Activated gamma-delta T cell treated with anti-CD3 and anti-CD28 coated beads, Interleukin-2, amount 50 U/mL, for 16 hours (primary cell): ENCODE results near the gene ZNF341.

Source experiments
- DNase-seq: peaks from one replicate; pipeline ENCODE4 v3.0.0-alpha.2; 2020; ENCODE audit warnings: low read depth

The ZNF341 gene

DNA sequence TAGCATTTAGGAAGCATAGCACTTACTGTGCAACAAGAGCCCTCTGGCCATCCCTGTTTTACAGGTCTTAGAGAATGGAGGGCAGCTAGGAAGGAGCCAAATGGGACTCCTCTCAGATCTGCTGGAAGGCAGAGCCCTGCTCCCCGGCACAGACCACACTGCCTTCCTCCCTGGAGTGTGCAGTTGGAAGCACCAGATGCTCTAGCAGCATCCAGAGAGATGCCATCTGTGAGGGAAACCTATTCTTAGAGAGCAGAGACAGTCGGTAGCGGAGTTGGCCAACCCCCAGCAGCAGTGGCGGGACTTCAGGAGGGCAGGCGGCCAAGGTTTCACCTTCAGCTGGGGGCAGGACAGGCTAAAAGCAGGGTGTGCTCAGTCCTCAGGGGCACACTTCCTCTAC lies 28.9 kb upstream of the ZNF341 start:
- DNase-seq, result no peak

DNA sequence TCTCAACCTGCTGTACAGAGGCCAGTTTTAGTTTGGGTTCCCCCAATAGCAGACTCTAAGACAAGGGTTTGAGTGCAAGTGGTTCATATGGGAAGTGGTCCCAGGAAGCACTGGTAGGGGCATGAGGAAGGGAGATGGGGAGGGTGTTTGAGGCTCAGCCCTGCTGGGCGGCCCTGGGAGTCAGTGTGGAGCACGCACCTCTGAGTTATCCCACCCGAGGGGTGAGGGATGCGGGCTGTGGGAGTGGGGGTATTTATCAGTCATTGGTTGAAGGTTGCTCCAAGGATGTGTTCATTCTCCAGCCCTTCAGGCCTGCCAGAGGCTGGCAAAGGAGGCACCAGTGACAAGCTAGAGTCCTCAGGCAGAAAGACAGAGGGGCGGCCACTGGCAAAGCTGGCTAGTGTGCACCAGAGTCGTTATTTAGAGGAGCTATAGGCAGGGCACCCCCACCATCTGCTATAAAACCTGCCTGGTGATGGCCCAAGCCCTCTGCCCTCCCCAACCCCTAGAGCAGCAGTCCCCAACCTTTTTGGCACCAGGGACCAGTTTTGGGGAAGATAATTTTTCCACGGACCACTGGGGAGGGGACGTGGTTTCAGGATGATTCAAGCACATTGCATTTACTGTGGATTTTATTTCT lies 28.2 kb upstream of the ZNF341 start:
- no peak for DNase-seq

DNA sequence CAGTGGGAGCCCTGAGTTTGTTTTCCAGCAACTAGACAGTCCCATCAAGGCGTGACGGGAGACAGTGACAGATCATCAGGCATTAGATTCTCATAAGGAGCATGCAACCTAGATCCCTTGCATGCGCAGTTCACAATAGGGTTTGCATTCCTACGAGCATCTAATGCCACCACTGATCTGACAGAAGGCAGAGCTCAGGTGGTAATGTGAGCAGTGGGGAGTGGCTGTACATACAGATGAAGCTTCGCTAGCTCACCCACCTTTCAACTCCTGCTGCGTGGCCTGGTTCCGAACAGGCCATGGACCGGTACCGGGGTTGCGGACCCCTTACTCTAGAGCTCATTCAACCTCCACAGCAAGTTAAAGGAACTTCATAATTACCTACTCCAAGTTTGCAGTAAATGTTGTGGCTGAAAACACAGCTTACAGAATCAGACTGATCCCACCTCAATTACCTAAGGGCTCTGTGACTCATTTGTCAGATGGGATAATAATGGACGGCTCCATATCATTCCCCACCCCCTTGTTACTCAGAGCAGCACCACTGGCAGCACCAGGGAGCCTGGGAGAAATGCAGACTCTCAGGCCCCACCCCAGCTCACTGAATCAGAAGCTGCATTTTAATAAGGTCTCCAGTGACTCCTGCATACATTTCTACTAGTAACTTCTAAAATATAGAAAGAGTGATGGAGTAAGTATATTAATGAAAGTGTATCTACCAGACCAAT lies 27.4 kb upstream of the ZNF341 start:
- no peak for DNase-seq

DNA sequence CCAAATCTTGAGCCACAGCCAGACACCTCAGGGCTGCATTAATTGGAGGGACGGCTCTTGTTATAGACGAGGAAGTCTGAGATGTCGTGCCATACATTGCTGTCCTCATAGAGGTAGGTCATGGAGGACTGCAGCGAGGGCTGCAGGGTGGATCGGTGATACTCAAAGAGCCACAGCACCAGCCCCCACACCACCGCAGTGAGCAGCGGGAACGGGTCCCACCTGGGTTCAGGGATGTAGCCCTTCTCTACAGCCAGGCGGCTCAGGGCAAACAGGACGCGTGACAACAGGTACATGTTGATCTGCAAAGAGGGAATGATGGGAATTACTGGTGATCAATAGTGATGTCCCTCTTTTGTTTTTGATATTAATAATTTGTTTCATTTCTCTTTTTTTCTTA lies 24.1 kb upstream of the ZNF341 start:
- no peak for DNase-seq

DNA sequence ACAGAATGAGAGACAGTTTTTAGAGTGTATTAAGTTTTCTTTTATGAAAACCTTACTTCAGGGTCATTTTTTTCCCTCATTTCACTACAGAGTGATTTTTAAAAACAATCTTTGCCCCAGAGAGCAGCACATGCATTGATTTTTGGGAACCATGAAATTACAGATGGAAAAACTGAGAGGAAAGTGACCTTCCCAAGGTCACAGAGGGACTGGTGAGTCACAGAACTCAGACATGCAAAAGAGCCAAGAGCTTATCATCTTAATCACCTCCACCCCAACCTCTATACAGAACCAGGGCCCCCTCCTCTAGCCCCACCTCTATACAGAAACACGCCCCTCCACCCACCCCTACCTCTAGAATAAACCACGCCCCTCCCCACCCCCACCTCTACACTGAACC lies 22.4 kb upstream of the ZNF341 start:
- DNase-seq, result no peak

DNA sequence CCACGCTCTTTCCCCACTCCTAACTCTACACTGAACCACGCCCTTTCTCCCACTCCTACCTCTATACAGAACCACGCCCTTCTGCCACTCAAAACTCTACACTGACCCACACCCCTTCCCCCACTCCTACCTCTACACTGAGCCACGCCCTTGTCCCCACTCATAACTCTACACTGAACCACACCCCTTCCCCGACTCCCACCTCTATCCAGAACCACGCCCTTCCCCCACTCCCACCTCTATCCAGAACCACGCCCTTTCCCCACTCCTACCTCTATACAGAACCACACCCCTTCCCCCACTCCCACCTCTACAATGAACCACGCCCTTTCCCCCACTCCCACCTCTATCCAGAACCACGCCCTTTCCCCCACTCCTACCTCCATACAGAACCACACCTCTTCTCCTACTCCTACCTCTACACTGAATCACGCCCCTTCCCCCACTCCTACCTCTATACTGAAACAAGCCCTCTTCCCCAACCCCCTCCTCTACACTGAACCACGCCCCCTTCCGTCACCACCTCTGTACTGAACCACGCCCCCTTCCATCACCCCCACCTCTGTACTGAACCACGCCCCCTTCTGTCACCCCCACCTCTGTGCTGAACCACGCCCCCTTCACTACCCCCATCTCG lies 21.8 kb upstream of the ZNF341 start:
- no peak for DNase-seq

DNA sequence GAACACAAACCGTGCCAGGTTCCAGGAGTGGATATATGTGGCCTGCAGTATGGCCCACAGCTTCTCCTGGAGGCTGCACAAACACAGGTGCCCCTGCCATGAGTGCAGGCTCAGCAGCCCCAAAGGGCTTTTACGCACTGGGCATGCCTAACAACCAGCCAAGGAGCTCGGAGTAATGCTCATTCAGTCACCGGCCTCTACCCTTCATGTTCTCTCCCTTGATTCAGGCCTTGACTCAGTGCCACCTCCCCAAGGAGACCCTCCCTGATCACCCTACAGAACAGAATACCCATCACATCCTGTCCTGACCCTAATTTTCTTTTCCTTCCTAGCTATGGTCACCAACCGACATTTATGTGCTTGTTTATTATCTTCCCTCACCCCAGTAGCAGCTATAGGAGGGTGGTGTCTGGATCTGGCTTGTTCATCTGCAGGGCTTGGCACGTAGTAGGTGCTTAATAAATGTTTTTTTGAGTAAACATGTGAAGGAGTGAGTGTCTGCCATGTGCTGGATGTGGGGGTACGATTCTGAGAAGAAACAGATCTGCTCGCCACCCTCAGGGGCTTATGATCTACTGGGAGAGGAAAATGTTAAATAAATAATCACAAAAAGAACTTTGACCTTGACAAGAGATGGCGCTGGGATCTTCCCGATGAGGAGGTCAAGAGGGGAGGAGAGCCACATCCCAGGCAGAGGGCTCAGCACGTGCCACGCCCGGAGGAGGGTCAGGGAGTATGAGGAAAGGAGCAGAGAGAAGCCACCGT lies 20.9 kb upstream of the ZNF341 start:
- DNase-seq, result no peak

DNA sequence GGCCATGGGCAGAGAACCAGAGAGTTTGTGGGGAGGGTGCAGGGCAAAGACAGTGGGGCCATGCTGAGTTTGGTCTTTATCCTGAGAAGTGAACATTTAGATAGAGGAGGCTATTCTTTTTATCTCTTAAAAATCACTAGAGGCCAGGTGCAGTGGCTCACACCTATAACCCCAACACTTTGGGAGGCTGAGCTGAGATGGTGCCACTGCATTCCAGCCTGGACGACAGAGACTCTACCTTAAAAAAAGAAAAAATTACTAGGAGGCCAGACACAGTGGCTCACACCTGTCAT lies 20.4 kb upstream of the ZNF341 start:
- DNase-seq, result no peak

DNA sequence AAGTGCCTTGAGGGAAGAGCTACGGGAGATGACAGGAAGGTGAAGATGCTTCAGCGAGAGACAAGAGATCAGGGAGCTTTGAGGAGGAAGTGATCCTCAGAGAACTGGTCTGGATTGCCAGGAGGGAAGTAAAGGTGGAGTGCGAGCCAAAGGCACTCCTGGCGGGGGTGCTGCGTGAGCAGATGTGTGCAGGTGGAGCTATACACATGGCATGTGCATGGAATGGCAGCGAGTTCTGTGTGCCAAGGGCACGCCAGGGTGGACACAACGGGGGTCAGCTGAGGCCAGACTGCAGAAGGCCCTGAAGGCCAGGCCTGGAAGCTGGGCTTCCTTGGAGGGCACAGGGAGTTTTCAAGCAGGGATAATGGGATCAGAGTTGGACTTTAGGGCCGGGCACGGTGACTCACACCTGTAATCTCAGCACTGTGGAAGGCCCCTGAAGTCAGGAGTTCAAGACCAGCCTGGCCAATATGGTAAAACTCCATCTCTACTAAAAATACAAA lies 17.9 kb upstream of the ZNF341 start:
- DNase-seq, result no peak

DNA sequence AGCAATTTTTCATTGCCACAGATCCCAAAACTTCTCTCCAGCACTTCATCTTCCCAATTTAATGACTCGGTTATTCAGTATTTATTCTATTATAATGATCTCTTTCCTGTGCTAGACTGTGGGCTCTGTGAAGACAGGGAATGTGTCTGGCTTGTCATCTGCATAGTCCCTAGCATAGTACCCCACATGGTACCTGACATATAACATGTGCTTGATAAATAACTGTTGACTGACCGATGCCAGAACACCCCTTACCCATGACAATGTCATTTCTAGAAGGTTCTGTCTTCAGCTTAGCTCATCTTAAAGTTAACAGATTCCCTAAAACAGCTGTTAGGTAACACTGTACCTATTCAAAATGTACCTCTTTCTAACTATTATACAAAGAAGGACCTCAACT lies 15.3 kb upstream of the ZNF341 start:
- DNase-seq, result no peak

DNA sequence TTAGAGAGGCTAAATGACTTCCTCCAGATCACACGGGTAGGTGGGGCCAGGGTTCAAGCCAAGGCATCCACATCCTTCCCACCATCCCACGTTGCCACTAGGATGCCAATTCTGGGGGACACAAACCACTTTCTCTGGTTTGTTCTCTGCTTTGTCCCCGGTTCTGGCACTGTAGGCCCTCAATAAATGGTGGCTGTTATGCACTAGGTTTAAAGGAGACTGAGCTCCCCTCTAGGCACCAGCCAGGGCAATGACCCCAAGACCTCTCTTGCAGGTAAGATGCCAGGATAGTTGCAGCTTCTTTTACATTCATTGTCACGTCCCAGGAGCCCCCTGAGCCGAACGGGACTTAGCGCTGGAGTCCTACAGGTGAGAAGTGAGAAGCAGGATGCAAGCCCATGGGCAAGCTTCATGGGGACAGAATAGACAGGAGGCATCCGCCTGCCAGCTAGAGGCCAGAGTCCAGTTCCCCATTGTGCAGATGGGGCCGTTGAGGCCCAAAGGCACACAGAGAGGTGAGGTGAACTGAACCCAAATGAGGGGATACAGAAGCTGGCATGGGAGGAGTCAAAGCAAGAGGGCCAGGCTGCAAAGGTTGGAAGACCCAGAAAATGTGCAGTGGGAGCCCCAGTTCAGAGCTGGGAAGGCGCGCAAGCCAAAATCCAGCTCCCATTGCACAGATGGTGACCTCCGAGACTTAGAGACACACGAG lies 12.4 kb upstream of the ZNF341 start:
- no peak for DNase-seq

DNA sequence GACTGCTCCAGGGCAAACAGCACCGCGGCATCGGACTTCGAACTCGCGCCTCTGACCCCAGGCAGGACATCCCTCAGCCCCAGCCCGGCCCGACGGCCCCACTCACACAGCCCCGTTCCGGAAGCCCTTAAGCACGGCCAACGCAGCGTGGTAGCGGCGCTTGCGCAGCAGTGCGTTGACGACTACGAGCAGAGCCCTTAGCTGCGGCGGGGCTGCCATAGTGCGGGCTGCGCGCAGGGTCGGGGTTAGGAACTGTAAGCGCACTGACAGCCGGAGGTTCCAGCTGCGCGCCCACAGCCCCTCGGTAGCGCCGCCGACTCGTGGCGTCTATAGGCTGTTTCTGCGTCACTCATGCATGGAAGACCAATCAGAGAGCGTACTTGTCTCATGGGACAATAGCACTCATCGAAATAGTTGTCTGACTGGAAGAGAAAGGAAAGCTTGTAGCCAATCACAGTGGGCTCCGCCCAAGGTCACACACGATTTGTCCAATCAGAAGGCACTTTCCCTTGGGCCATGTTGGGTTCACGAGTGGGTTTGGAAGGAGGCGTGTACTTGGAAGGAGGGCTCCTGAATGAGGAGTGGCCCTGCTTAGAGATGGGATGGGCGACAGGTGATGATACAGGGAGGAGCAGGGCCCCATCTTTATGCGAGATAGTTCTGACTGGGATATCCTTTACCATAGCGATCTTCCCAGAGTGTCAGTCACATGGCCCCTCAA lies 11.6 kb upstream of the ZNF341 start, which contains the start of gene PXMP4:
TSS of gene PXMP4 (minus strand) at position 322 of the 721 bp plus-strand sequence. CDS start at position 219, 103 bp downstream.
- DNase-seq, result peak; percentile 73

DNA sequence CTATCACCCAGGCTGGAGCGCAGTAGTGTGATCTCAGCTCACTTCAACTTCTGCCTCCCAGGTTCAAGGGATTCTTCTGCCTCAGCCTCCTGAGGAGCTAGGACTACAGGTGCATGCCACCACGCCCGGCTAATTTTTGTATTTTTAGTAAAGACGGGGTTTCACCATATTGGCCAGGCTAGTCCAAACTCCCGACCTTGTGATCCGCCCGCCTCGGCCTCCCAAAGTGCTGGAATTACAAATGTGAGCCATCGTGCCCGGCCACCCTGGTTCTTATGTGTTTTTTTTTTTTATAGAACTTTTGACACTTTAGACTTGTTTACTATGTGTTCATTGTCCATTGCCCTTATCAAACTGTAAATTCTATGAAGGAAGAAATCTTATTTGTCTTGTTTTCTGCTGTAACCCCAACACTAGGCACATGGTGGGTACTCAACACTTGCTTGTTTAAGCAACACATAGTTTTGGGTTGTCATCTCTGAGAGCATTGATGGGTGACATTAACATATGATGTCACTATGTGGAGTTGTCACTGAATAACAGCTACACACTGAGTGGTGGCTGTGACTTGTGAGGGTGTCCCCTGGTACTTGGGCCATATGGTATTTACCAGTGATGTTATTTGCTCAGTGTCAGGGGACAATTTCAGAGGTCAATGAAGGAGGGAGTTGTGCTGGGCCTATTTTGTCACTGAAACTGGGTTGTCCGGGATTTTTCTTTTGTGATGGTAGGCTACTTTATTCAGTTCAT lies 10.2 kb upstream of the ZNF341 start:
- no peak for DNase-seq

DNA sequence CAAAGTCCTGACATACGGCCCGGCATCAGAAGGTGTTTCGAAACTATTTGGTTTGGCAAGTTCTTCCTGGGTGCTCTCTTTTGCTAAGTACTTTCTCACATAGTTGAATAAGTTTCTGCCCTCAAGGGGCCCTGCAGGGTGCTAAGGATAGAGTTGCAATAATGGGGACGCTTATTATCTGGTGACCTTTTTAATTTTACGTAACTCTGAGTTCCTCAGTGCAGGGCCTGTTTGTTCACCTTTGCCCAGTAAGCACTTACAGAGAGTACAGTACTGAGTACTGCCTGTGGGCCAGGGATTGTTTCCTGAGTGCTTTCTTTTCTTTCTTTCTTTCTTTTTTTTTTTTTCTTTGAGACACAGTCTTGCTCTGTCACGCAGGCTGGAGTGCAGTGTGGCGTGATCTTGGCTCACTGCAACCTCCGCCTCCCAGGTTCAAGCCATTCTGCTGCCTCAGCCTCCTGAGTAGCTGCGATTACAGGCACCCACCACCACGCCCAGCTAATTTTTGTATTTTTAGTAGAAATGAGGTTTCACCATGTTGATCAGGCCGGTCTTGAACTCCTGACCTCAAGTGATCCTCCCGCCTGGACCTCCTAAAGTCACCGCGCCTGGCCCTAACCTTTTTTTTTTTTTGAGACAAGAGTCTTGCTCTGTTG lies 7.2 kb upstream of the ZNF341 start:
- DNase-seq, result no peak

DNA sequence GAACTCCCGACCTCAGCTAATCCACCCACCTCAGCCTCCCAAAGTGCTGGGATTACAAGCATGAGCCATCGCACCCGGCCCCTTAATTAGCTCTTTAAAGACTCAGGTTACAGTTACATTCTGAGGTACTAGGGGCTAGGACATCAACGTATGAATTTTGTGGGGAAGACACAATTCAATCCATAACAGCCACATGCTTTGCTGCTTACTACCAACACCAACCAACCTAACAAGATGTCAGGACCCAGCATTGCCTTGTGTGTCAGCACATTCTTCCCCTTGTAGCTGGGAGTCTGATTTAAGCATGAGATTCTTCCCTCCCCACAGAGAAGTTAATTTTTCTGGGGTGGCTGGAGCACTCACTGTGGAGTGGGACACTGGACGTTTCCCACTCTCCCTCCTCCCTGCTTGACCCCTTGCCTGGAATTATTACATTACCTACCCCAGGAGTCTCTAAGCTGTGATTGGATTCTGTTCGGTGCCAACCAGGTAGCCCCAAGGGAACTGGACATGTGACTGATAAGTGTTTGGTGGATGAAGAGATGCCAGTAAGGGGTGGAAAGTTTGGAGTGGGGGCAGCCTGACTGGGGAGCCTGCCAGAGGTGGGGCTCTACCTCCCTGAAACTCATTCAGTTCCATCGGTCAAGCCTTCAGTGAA lies 6.1 kb upstream of the ZNF341 start:
- no peak for DNase-seq

DNA sequence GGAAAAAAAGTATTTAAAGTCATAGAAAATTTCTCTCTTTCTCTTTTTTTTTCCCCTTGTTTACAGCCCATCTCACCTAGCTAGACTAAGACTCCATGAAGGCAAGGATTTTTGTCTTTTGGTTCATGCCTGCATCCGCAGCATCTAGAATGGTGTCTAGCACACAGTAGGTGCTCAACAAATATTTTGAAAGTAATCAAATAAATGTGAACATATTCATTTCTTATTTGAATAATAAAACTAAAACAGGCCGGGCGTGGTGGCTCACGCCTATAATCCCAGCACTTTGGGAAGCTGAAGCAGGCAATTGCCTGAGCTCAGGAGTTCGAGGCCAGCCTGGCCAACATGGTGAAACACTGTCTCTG lies 4.7 kb upstream of the ZNF341 start:
- no peak for DNase-seq

DNA sequence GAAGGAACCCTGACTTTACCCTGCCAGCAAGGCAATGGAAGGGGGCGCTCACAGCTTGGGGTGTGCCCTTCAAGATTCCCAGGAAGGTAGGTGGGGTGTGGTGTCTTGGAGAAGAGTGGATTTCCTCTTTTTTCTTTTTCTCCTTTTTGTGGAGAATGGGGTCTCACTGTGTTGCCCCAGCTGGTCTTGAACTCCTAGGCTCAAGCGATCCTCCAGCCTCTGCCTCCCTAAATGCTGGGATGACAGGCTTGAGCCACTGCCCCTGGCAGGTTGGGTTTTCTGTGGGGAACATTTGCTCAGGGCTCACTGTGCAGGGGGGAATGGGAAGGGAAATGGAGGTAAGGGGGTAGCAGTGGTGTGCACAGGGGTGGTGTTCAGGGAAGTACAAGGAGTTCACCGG lies 4.0 kb upstream of the ZNF341 start:
- no peak for DNase-seq

DNA sequence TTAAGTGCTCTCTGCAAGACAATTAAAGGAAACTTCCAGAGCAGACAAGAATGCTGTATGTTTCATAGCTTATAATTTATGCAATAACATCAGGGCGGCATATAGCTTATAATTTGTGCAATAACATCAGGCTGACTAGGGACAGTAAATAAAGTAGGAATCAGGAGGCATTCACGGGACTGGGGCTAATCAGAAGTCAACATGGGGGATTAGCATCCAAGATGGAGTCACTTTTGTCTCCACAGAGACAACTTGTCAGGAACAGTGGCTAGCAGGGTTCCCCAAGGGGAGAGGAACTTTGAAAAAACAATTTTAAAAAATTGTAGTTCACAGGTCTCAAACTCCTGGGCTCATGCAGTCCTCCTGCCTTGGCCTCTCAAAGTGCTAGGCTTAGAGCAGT lies 3.3 kb upstream of the ZNF341 start:
- DNase-seq, result no peak

DNA sequence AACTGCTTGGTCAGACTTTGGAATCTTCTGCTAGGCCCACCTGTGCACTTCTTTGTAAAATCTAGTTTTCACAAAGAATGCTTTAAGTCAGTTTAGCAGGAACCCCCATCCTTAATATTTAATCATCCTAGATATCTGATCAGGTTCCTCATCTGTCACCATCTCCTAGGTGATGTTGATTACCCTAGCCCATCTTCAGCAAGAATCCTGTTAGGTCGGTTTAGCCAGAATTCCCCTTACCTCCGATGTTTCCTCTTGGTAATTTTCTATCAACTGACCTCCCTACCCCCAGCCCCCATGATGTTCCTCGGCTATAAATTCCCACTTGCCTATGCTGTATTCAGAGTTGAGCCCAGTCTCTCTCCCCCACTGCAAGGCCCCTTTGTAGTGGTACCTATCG lies 2.7 kb upstream of the ZNF341 start:
- DNase-seq, result no peak
